Prostate gland (tissue), 2 donors: Measurements from ENCODE around the gene SLC44A4. TPM values are rescaled to one million over a fixed set of nuclear protein-coding genes. Genes with fewer than 3 reads are reported as not detected.
A peak's percentile ranks its signal among the peaks of the same experiment; 100 is the strongest.
"Not testable (repeated sequence)": the region's sequence is repeated elsewhere in the genome, so short reads cannot be mapped to it uniquely, and the experiment has no call there.

Experiments used
- DNase-seq: peaks from one replicate; pipeline ENCODE4 v3.0.0-alpha.2; 2019; ENCODE audit warnings: low spot score
- H3K27ac ChIP-seq, 2 donors: fragments of 200-600 bp; sonication (generic); 2 replicates each; pipeline ENCODE4 v1.5.1; 2017 to 2019
- H3K27me3 ChIP-seq: fragments of 200-600 bp; sonication (generic); replicated peaks from 2 replicates; pipeline ENCODE4 v1.5.1; 2019; ENCODE audit not compliant: insufficient read depth
- H3K36me3 ChIP-seq, 2 donors: fragments of 200-600 bp; sonication (generic); 1 replicate in 1 of 2; 2 replicates in 1 of 2; pipeline versions ENCODE4 v1.5.1 to v1.8.1; 2017 to 2019
- H3K4me1 ChIP-seq: fragments of 200-600 bp; sonication (generic); replicated peaks from 2 replicates; pipeline ENCODE4 v1.5.1; 2019
- H3K4me3 ChIP-seq, 2 donors: fragments of 200-600 bp; sonication (generic); 2 replicates each; pipeline ENCODE4 v1.5.1; 2017 to 2019
- H3K9me3 ChIP-seq: fragments of 200-600 bp; sonication (generic); 2 replicates; pipeline ENCODE4 v1.5.1; 2017
- POLR2A ChIP-seq: fragments of 450-650 bp; IDR thresholded peaks from one replicate; pipeline ENCODE4 v1.6.1; 2016; ENCODE audit warnings: antibody characterized with exemption, mild to moderate bottlenecking
- POLR2AphosphoS5 ChIP-seq: sonication (generic); formaldehyde crosslinking; IDR thresholded peaks from one replicate; pipeline ENCODE4 v1.6.1; 2017; ENCODE audit warnings: antibody characterized with exemption
- WGBS: methylation state at CpG from one replicate; pipeline ENCODE4 v1.1.5; 2018; 5-methylcytosine and 5-hydroxymethylcytosine counted together
- intact Hi-C: fragments of 100-400 bp; cut with DNase I; formaldehyde crosslinking; loops from one replicate; pipeline ENCODE4 v1.14.2; 2022
- total RNA-seq, 2 donors: library from RNA; depleted of rRNA; stranded (reverse); fragments of >200 nt; gene quantifications; one replicate each; pipeline ENCODE4 v1.1.0, GENCODE V29; 2016
- TF ChIP-seq, protein P1 (sequence below), 4 experiments: fragments of 200-600 bp in 2 of 4; fragments of 450-650 bp in 2 of 4; sonication (generic) in 2 of 4; IDR thresholded peaks; 1 replicate in 3 of 4; 2 replicates in 1 of 4; pipeline ENCODE4 v1.5.1; 2016 to 2019; ENCODE audit warnings: antibody characterized with exemption in 4 of 4, mild to moderate bottlenecking in 2 of 4, moderate library complexity in 2 of 4

Gene SLC44A4
- total RNA-seq, 2 donors from 2014 or later, result 125 to 332 TPM

DNA sequence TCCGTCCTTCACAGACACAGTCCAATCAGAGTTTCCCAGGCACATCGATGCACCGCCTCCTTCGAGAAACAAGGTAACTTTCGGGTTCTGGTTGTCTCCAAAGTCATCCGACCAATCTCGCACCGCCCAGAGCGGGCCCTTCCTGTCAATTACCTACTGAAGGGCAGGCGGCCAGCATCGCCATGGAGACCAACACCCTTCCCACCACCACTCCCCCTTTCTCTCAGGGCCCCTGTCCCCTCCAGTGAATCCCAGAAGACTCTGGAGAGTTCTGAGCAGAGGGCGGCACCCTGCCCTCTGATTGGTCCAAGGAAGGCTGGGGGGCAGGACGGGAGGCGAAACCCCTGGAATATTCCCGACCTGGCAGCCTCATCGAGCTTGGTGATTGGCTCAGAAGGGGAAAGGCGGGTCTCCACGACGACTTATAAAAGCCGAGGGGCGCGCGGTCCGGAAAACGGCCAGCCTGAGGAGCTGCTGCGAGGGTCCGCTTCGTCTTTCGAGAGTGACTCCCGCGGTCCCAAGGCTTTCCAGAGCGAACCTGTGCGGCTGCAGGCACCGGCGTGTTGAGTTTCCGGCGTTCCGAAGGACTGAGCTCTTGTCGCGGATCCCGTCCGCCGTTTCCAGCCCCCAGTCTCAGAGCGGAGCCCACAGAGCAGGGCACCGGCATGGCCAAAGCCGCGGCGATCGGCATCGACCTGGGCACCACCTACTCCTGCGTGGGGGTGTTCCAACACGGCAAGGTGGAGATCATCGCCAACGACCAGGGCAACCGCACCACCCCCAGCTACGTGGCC, 51.3 kb downstream of the SLC44A4 start, which contains the start of gene HSPA1B:
HSPA1B (plus strand) TSS at position 453 of the 794 bp plus-strand sequence; CDS start at position 666, 213 bp downstream.
- Histone ChIP-seq H3K9me3 (no peaks in the 10 kb centered on the region), H3K27me3 (no peaks in the 10 kb centered on the region), H3K4me3 (peak within 1 kb of the TSS; percentile 51 to 62), H3K4me1 (peaks cover 22% of the 10 kb centered on the region), H3K36me3 (no peaks in the 10 kb centered on the region), H3K27ac (peak within 1 kb of the TSS; percentile 97 to 100)
- DNase-seq, result peak; percentile 100
- TF ChIP-seq, protein P1, sequence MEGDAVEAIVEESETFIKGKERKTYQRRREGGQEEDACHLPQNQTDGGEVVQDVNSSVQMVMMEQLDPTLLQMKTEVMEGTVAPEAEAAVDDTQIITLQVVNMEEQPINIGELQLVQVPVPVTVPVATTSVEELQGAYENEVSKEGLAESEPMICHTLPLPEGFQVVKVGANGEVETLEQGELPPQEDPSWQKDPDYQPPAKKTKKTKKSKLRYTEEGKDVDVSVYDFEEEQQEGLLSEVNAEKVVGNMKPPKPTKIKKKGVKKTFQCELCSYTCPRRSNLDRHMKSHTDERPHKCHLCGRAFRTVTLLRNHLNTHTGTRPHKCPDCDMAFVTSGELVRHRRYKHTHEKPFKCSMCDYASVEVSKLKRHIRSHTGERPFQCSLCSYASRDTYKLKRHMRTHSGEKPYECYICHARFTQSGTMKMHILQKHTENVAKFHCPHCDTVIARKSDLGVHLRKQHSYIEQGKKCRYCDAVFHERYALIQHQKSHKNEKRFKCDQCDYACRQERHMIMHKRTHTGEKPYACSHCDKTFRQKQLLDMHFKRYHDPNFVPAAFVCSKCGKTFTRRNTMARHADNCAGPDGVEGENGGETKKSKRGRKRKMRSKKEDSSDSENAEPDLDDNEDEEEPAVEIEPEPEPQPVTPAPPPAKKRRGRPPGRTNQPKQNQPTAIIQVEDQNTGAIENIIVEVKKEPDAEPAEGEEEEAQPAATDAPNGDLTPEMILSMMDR (IDR thresholded peaks at IDR 0.05), result peak in 1 of 4 experiments; percentile 28
- TF ChIP-seq POLR2A (peak; percentile 100), POLR2AphosphoS5 (peak; percentile 100)
- WGBS, result under 1% methylated on average over 37 of the region's 56 CpGs
- intact Hi-C loops, result no loop called here

DNA sequence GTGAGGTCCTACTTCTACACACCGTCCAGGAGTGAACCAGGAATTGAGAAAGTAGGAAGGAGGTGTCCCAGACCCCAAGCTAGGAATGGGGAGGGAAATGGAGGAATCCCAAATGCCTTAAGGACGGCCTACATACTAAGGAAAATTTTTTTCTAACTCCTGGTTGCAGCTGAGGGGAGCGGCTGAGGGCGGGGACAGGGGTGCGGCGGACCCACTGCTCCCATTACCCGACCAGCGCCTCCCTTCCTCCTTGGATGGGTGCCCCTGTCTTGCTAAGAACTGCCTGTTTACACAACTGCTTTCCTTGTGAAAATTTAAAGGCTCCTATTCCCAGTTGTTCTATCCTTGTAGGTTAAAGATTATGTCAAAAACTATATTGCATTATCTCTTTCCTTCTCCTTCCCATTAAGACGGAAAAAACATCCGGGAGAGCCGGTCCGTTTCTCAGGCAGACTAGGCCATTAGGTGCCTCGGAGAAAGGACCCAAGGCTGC, 52.0 kb downstream of the SLC44A4 start:
- Histone ChIP-seq H3K27ac (peak overlapping the region; percentile 97 to 100), H3K27me3 (no peaks in the 10 kb centered on the region), H3K4me3 (peak overlapping the region; percentile 27 to 62), H3K4me1 (peaks cover 22% of the 10 kb centered on the region), H3K36me3 (no peaks in the 10 kb centered on the region), H3K9me3 (no peaks in the 10 kb centered on the region)
- TF ChIP-seq, protein P1 (IDR thresholded peaks at IDR 0.05), result peak in 1 of 4 experiments; percentile 23
- TF ChIP-seq POLR2AphosphoS5, result no peak
- peak; percentile 58 for TF ChIP-seq POLR2A
- 0% methylated on average over 13 of the region's 13 CpGs for WGBS
- intact Hi-C loops, result no loop called here
- peak; percentile 94 for DNase-seq

DNA sequence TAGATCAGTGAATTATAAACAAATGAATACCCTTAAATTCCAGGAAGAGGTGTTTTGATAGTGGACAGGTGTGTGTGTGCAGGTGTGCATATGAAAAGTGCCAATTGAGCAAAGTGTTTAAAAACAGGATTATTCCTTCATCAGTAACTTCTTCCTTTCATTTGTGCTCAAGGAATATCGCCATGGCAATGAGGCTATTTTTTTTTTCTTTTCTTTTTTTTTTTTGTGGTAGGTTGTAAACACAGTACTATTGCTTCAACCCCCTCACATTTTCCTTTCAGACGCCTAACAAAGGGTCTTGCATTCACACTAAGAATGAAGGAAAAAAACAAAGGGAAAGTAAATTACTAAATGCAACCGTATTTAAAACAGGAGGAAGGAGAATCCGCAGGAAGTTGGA, 53.2 kb downstream of the SLC44A4 start:
- H3K4me3 ChIP-seq, result no peak overlapping the region
- DNase-seq, result no peak
- peaks cover 22% of the 10 kb centered on the region for H3K4me1 ChIP-seq
- H3K9me3 ChIP-seq, result no peaks in the 10 kb centered on the region
- H3K36me3 ChIP-seq, result no peaks in the 10 kb centered on the region
- H3K27ac ChIP-seq, result peak overlapping the region; percentile 97 to 100
- TF ChIP-seq, protein P1 (IDR thresholded peaks at IDR 0.05), result no peak
- no peak for TF ChIP-seq POLR2AphosphoS5
- TF ChIP-seq POLR2A, result no peak
- WGBS, result 29% methylated on average over 4 of the region's 4 CpGs
- H3K27me3 ChIP-seq, result no peaks in the 10 kb centered on the region
- intact Hi-C loops, result no loop called here

DNA sequence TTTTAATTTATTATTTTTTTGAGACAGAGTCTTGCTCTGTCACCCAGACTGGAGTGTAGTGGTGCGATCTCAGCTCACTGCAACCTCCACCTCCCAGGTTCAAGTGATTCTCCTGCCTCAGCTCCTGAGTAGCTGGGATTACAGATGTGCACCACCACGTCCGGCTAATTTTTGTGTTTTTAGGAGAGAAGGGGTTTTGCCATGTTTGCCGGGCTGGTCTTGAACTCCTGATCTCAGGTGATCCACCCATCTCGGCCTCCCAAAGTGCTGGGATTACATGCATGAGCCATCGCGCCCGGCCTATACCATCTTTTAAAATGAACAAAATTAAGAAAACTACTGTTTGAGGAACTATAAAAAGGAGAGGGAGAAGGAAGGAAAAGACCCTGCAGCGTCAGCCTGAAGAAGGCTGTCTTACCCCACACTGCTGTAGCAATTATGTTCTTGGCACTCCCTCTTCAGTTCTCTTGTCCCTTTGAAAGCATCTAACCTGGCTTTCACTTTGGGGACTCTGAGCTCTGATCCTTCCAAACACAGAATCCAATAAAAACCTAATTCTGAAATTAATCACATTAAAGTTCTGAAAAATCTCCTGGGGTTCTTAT, 55.1 kb downstream of the SLC44A4 start:
- Histone ChIP-seq H3K4me1 (peaks cover 22% of the 10 kb centered on the region), H3K27ac (peak overlapping the region; percentile 97 to 100)
- H3K4me3 ChIP-seq, DNase-seq, H3K9me3 ChIP-seq, H3K36me3 ChIP-seq, H3K27me3 ChIP-seq: not testable (repeated sequence)
- intact Hi-C loops, result loop anchor here (5.0 kb wide), 1 partner anchor 86 kb away; the partner anchor contains the start of gene CLIC1
- 71% methylated on average over 9 of the region's 9 CpGs for WGBS

DNA sequence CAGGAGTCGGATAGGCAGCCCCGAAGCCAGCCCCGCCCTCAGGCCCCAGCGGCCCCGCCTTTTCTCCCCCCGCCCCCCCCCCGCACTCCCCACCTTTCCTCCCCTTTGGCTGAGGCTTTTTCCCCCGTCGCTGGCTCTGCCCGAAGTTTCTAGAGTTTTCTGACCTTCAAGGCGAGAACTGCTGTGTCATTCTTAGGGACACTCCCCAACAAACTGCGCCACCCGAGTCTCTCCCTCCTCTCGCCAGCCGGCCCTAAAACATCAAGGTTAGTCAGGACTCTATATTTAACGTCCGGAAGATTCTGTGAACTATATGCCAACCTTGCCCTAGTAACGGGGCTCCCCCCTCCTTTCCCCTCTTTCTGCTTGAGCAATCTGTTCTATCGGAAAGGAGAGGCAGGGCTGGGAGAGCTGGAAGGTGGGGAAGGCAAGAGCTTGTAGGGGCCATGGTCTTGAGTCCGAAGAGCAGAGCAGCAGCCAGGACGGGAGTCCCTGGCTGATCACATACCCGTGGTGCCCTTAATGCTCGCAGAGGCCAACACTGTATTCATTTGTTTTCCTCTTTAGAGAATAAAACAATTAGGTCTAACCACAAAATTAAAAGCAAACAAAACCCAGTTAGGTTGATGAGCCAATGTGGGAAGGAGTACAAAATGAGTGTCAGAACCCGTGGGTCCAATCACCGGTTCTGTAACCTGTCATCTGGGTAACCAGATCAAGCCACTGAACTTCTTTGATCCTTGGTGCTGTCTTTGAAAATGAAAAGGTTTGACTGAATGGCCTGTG, 56.6 kb downstream of the SLC44A4 start:
- Histone ChIP-seq H3K4me3 (peak overlapping the region; percentile 30 to 46), H3K4me1 (peaks cover 22% of the 10 kb centered on the region), H3K36me3 (no peaks in the 10 kb centered on the region), H3K27ac (peak overlapping the region; percentile 97 to 100), H3K27me3 (no peaks in the 10 kb centered on the region), H3K9me3 (no peaks in the 10 kb centered on the region)
- WGBS, result 0% methylated on average over 25 of the region's 25 CpGs
- intact Hi-C loops, result loop anchor here (5.0 kb wide), 1 partner anchor 85 kb away; the partner anchor contains the start of gene CLIC1
- TF ChIP-seq POLR2AphosphoS5 (peak; percentile 96), POLR2A (peak; percentile 55)
- TF ChIP-seq, protein P1 (IDR thresholded peaks at IDR 0.05), result no peak
- DNase-seq, result peak; percentile 89
